ENCODE results near the gene CHRDL2.

Gene CHRDL2

GRCh38 chr11:74695705-74696280 is 35.4 kb downstream of the CHRDL2 start:
- FAIRE-seq (no peak), DNase-seq (ENCODE audit: insufficient read length, low spot score) (no peak)
- TF ChIP-seq CTCF (IDR thresholded peaks at IDR 0.05; ENCODE audit: insufficient read depth, missing control alignments): peak; percentile 25

- peak; percentile 15 for TF ChIP-seq CTCF (IDR thresholded peaks at IDR 0.05; ENCODE audit: insufficient read depth, missing control alignments)
- FAIRE-seq: no peak
- DNase-seq (ENCODE audit: insufficient read length, low spot score): no peak
Measured at GRCh38 chr11:74694136-74694930, 36.9 kb downstream of the CHRDL2 start.

- no peak for FAIRE-seq
- no peak for TF ChIP-seq CTCF (IDR thresholded peaks at IDR 0.05; ENCODE audit: insufficient read depth, missing control alignments)
- DNase-seq (ENCODE audit: insufficient read length, low spot score): no peak
Measured at GRCh38 chr11:74693531-74693930, 37.7 kb downstream of the CHRDL2 start.

- no peak for TF ChIP-seq CTCF (IDR thresholded peaks at IDR 0.05; ENCODE audit: insufficient read depth, missing control alignments)
- FAIRE-seq (no peak), DNase-seq (ENCODE audit: insufficient read length, low spot score) (no peak)
Measured at GRCh38 chr11:74691755-74692154, 39.5 kb downstream of the CHRDL2 start.

- no peak for FAIRE-seq
- no peak for DNase-seq (ENCODE audit: insufficient read length, low spot score)
- TF ChIP-seq CTCF (IDR thresholded peaks at IDR 0.05; ENCODE audit: insufficient read depth, missing control alignments): no peak
Measured at GRCh38 chr11:74689666-74690065, 41.6 kb downstream of the CHRDL2 start.

GRCh38 chr11:74687237-74688023 is 43.8 kb downstream of the CHRDL2 start:
- TF ChIP-seq CTCF (IDR thresholded peaks at IDR 0.05; ENCODE audit: insufficient read depth, missing control alignments): no peak
- no peak for FAIRE-seq
- no peak for DNase-seq (ENCODE audit: insufficient read length, low spot score)
